GM18502 (cell line): Measurements from ENCODE around the gene CLMP.
"Not testable (repeated sequence)": the region's sequence is repeated elsewhere in the genome, so short reads cannot be mapped to it uniquely, and the experiment has no call there.

Experiments
- ATAC-seq: cut with Tn5 transposase; IDR thresholded peaks from one replicate; pipeline ENCODE4 v1.9.1; 2021; ENCODE audit warnings: mild to moderate bottlenecking; ENCODE audit not compliant: unreplicated experiment, poor library complexity

CLMP gene

GRCh38 chr11:123062892-123063825 is 131.9 kb downstream of the CLMP start:
- ATAC-seq: no peak

GRCh38 chr11:123062158-123062891 is 132.7 kb downstream of the CLMP start:
- peak; percentile 90 for ATAC-seq

GRCh38 chr11:123061403-123062157 is 133.5 kb downstream of the CLMP start, which contains the start of gene HSPA8:
Gene HSPA8, minus strand, starts transcription at chr11:123062136. Its CDS starts 812 bp downstream, at chr11:123061324.
- ATAC-seq: peak; percentile 9

GRCh38 chr11:123060277-123061000 is 134.6 kb downstream of the CLMP start:
- no peak for ATAC-seq

- ATAC-seq: not testable (repeated sequence)
Measured at GRCh38 chr11:123059041-123059920, 135.8 kb downstream of the CLMP start.

GRCh38 chr11:123057661-123058305 is 137.3 kb downstream of the CLMP start:
- ATAC-seq: no peak

GRCh38 chr11:123056835-123057491 is 138.1 kb downstream of the CLMP start:
- no peak for ATAC-seq

GRCh38 chr11:123055191-123055901 is 139.7 kb downstream of the CLMP start:
- no peak for ATAC-seq

- ATAC-seq: peak; percentile 72
Measured at GRCh38 chr11:123054301-123055065, 140.6 kb downstream of the CLMP start.

- ATAC-seq: no peak
Measured at GRCh38 chr11:123052901-123053721, 141.9 kb downstream of the CLMP start.

- ATAC-seq: no peak
Measured at GRCh38 chr11:123051634-123052033, 143.4 kb downstream of the CLMP start.

- ATAC-seq: no peak
Measured at GRCh38 chr11:123051146-123051545, 143.9 kb downstream of the CLMP start.

- ATAC-seq: no peak
Measured at GRCh38 chr11:123047947-123048293, 147.1 kb downstream of the CLMP start.

GRCh38 chr11:123047266-123047946 is 147.6 kb downstream of the CLMP start:
- no peak for ATAC-seq
